Measurements from ENCODE around the gene TTLL9.
"Not testable (repeated sequence)": the region's sequence is repeated elsewhere in the genome, so short reads cannot be mapped to it uniquely, and the experiment has no call there.

Gene TTLL9

GRCh38 chr20:31915491-31916280 lies 45.3 kb downstream of the TTLL9 start:
- no peaks in the 10 kb centered on the region for H3K9me3 ChIP-seq (ENCODE audit: low read depth, low read length)
- DNase-seq (ENCODE audit: low read depth, low spot score), result no peak
- no peak for TF ChIP-seq EZH2 (IDR thresholded peaks at IDR 0.05)
- TF ChIP-seq POLR2AphosphoS5 (IDR thresholded peaks at IDR 0.05; ENCODE audit: borderline replicate concordance, low read depth, low read length), result no peak
- no peak for TF ChIP-seq FOXP2 (optimal IDR thresholded peaks at IDR 0.05; ENCODE audit: control extremely low read depth, extremely low read length, insufficient read depth)
- no peak overlapping the region for H3K9ac ChIP-seq (ENCODE audit: insufficient read length)
- no peaks in the 10 kb centered on the region for H3K36me3 ChIP-seq (ENCODE audit: insufficient read depth, low read length)
- H3K4me3 ChIP-seq, result no peak overlapping the region
- H3K27ac ChIP-seq, result no peak overlapping the region

GRCh38 chr20:31916708-31917107 lies 46.3 kb downstream of the TTLL9 start:
- H3K9ac ChIP-seq (ENCODE audit: insufficient read length), result no peak overlapping the region
- H3K36me3 ChIP-seq (ENCODE audit: insufficient read depth, low read length), result no peaks in the 10 kb centered on the region
- no peak for DNase-seq (ENCODE audit: low read depth, low spot score)
- no peak overlapping the region for H3K27ac ChIP-seq
- no peak overlapping the region for H3K4me3 ChIP-seq
- TF ChIP-seq EZH2 (IDR thresholded peaks at IDR 0.05), result no peak
- TF ChIP-seq POLR2AphosphoS5 (IDR thresholded peaks at IDR 0.05; ENCODE audit: borderline replicate concordance, low read depth, low read length), result no peak
- no peak for TF ChIP-seq FOXP2 (optimal IDR thresholded peaks at IDR 0.05; ENCODE audit: control extremely low read depth, extremely low read length, insufficient read depth)
- H3K9me3 ChIP-seq (ENCODE audit: low read depth, low read length), result no peaks in the 10 kb centered on the region

GRCh38 chr20:31917962-31918412 lies 47.6 kb downstream of the TTLL9 start:
- not testable (repeated sequence) for H3K9me3 ChIP-seq (ENCODE audit: low read depth, low read length); DNase-seq (ENCODE audit: low read depth, low spot score); H3K27ac ChIP-seq; H3K4me3 ChIP-seq; H3K36me3 ChIP-seq (ENCODE audit: insufficient read depth, low read length); H3K9ac ChIP-seq (ENCODE audit: insufficient read length)

- DNase-seq (ENCODE audit: low read depth, low spot score), result no peak
- TF ChIP-seq FOXP2 (optimal IDR thresholded peaks at IDR 0.05; ENCODE audit: control extremely low read depth, extremely low read length, insufficient read depth) (no peak), POLR2AphosphoS5 (IDR thresholded peaks at IDR 0.05; ENCODE audit: borderline replicate concordance, low read depth, low read length) (no peak), EZH2 (IDR thresholded peaks at IDR 0.05) (no peak)
- no peak overlapping the region for H3K9ac ChIP-seq (ENCODE audit: insufficient read length)
- H3K27ac ChIP-seq, result no peak overlapping the region
- no peaks in the 10 kb centered on the region for H3K9me3 ChIP-seq (ENCODE audit: low read depth, low read length)
- no peak overlapping the region for H3K4me3 ChIP-seq
- no peaks in the 10 kb centered on the region for H3K36me3 ChIP-seq (ENCODE audit: insufficient read depth, low read length)
These were observed 48.2 kb downstream of the TTLL9 start for GRCh38 chr20:31918466-31919105.

- DNase-seq (ENCODE audit: low read depth, low spot score), result no peak
- TF ChIP-seq POLR2AphosphoS5 (IDR thresholded peaks at IDR 0.05; ENCODE audit: borderline replicate concordance, low read depth, low read length) (no peak), EZH2 (IDR thresholded peaks at IDR 0.05) (no peak), FOXP2 (optimal IDR thresholded peaks at IDR 0.05; ENCODE audit: control extremely low read depth, extremely low read length, insufficient read depth) (no peak)
- H3K9me3 ChIP-seq (ENCODE audit: low read depth, low read length), result no peaks in the 10 kb centered on the region
These were observed 49.1 kb downstream of the TTLL9 start for GRCh38 chr20:31919410-31920155.

GRCh38 chr20:31920275-31920855 lies 49.9 kb downstream of the TTLL9 start:
- H3K4me3 ChIP-seq, result no peak overlapping the region
- no peak overlapping the region for H3K9ac ChIP-seq (ENCODE audit: insufficient read length)
- no peak for TF ChIP-seq POLR2AphosphoS5 (IDR thresholded peaks at IDR 0.05; ENCODE audit: borderline replicate concordance, low read depth, low read length)
- no peak for TF ChIP-seq EZH2 (IDR thresholded peaks at IDR 0.05)
- no peak for TF ChIP-seq FOXP2 (optimal IDR thresholded peaks at IDR 0.05; ENCODE audit: control extremely low read depth, extremely low read length, insufficient read depth)
- no peak for DNase-seq (ENCODE audit: low read depth, low spot score)
- H3K9me3 ChIP-seq (ENCODE audit: low read depth, low read length), result no peaks in the 10 kb centered on the region
- no peak overlapping the region for H3K27ac ChIP-seq
- H3K36me3 ChIP-seq (ENCODE audit: insufficient read depth, low read length), result no peaks in the 10 kb centered on the region

More at GRCh38 chr20:31919410-31920155, 49.1 kb downstream of the TTLL9 start:
- Histone ChIP-seq H3K9ac (ENCODE audit: insufficient read length) (no peak overlapping the region), H3K4me3 (no peak overlapping the region), H3K36me3 (ENCODE audit: insufficient read depth, low read length) (no peaks in the 10 kb centered on the region), H3K27ac (no peak overlapping the region)

- not testable (repeated sequence) for H3K4me3 ChIP-seq; H3K27ac ChIP-seq; H3K9me3 ChIP-seq (ENCODE audit: low read depth, low read length); DNase-seq (ENCODE audit: low read depth, low spot score); H3K9ac ChIP-seq (ENCODE audit: insufficient read length); H3K36me3 ChIP-seq (ENCODE audit: insufficient read depth, low read length)
These were observed 51.0 kb downstream of the TTLL9 start for GRCh38 chr20:31921480-31921879.

GRCh38 chr20:31922181-31922580 lies 51.7 kb downstream of the TTLL9 start:
- H3K4me3 ChIP-seq, result no peak overlapping the region
- no peak for TF ChIP-seq POLR2AphosphoS5 (IDR thresholded peaks at IDR 0.05; ENCODE audit: borderline replicate concordance, low read depth, low read length)
- TF ChIP-seq EZH2 (IDR thresholded peaks at IDR 0.05), result no peak
- TF ChIP-seq FOXP2 (optimal IDR thresholded peaks at IDR 0.05; ENCODE audit: control extremely low read depth, extremely low read length, insufficient read depth), result no peak

More at GRCh38 chr20:31922181-31922580, 51.7 kb downstream of the TTLL9 start:
- Histone ChIP-seq H3K9me3 (ENCODE audit: low read depth, low read length) (no peaks in the 10 kb centered on the region), H3K36me3 (ENCODE audit: insufficient read depth, low read length) (no peaks in the 10 kb centered on the region), H3K9ac (ENCODE audit: insufficient read length) (no peak overlapping the region), H3K27ac (no peak overlapping the region)
- DNase-seq (ENCODE audit: low read depth, low spot score), result no peak

Data from SK-N-MC (cell line).